K562 (cell line): Measurements from ENCODE around the gene SUPT3H. TPM values are rescaled to one million over a fixed set of nuclear protein-coding genes. Genes with fewer than 3 reads are reported as not detected.

ENCODE experiments used
- ATAC-seq: fragments of 200-7000 bp; cut with Tn5 transposase; 3 replicates; pipeline ENCODE4 v1.9.1; 2020; ENCODE audit warnings: moderate library complexity
- BruUV-seq: library from RNA; stranded (reverse); fragments of 400-500 nt; replicated peaks from 2 replicates; lab custom pipeline; 2021; lab: Mats Ljungman, UMichigan
- CTCF ChIA-PET: fragments of 300-600 bp; formaldehyde crosslinking; extraction: SDS; loops from one replicate; lab custom pipeline; 2021; ENCODE audit warnings: low intra/inter-chr PET ratio; lab: Yijun Ruan, JAX
- POLR2A ChIA-PET: fragments of 300-600, 350-650 bp; sonication (Branson Sonifier 250); formaldehyde crosslinking; extraction: SDS; loops from one replicate; lab custom pipeline; 2021; ENCODE audit warnings: antibody characterized with exemption, inconsistent platforms; lab: Yijun Ruan, JAX
- DNase-seq, 4 experiments: peaks; one replicate each; pipeline versions ENCODE4 v3.0.0 to v3.0.0-alpha.2; 2011 to 2018; ENCODE audit warnings: low spot score in 3 of 4, mixed read lengths in 3 of 4; ENCODE audit errors: extremely low read depth in 1 of 4
- FAIRE-seq: peaks from 2 replicates; lab custom pipeline; 2011; peaks lifted over from hg19 to GRCh38; lab: Jason Lieb, UNC
- H2AFZ ChIP-seq: 2 replicates; pipeline ENCODE4 v1.6.0; 2011; ENCODE audit warnings: low read depth, low read length, control low read depth, inconsistent platforms
- H3K27ac ChIP-seq: fragments of 200-600 bp; 3 replicates; pipeline ENCODE4 v1.8.0; 2011; ENCODE audit warnings: low read depth, mild to moderate bottlenecking, control low read depth, inconsistent platforms, low read length, moderate library complexity, mixed read lengths; ENCODE audit errors: extremely low read depth
- H3K27me3 ChIP-seq, 2 experiments: fragments of 300-600 bp in 1 of 2; 2 replicates in 1 of 2; 3 replicates in 1 of 2; pipeline versions ENCODE4 v1.6.0 to v1.8.0; 2011; ENCODE audit warnings: inconsistent platforms in 2 of 2, low read length in 2 of 2, mild to moderate bottlenecking in 1 of 2, mixed read lengths in 1 of 2, moderate library complexity in 1 of 2; ENCODE audit not compliant: control insufficient read depth in 2 of 2, insufficient read depth in 2 of 2
- H3K36me3 ChIP-seq: fragments of 300-600 bp; 3 replicates; pipeline ENCODE4 v1.8.0; 2011; ENCODE audit warnings: mild to moderate bottlenecking, low read length, inconsistent platforms; ENCODE audit not compliant: control insufficient read depth, insufficient read depth
- H3K4me1 ChIP-seq, 2 experiments: fragments of 200-600 bp in 1 of 2; replicated peaks in 1 of 2; 2 replicates in 1 of 2; 3 replicates in 1 of 2; pipeline versions ENCODE4 v1.5.1 to v1.8.0; 2011; ENCODE audit warnings: inconsistent platforms in 2 of 2, low read length in 2 of 2, mild to moderate bottlenecking in 1 of 2, mixed read lengths in 1 of 2, moderate library complexity in 1 of 2; ENCODE audit not compliant: control insufficient read depth in 2 of 2, insufficient read depth in 2 of 2
- H3K4me2 ChIP-seq: 2 replicates; pipeline ENCODE4 v1.6.1; 2011; ENCODE audit warnings: low read length, control low read depth, inconsistent platforms, mixed read lengths; ENCODE audit not compliant: insufficient read depth
- H3K4me3 ChIP-seq: fragments of 200-600 bp; sonication (generic), shearing (Covaris generic); 2 replicates; pipeline ENCODE4 v1.5.1; 2016; ENCODE audit warnings: control low read depth, inconsistent platforms
- H3K79me2 ChIP-seq: fragments of 200-600 bp; 3 replicates; pipeline ENCODE4 v1.8.0; 2011; ENCODE audit warnings: low read length, inconsistent platforms; ENCODE audit not compliant: control insufficient read depth, insufficient read depth
- H3K9ac ChIP-seq, 2 experiments: 2 replicates each; pipeline versions ENCODE4 v1.6.0 to v1.6.1; 2011; ENCODE audit warnings: low read depth in 2 of 2, low read length in 2 of 2, control low read depth in 1 of 2, inconsistent platforms in 1 of 2, mild to moderate bottlenecking in 1 of 2, mixed read lengths in 1 of 2; ENCODE audit not compliant: insufficient read depth in 1 of 2
- H3K9me1 ChIP-seq: one replicate; pipeline ENCODE4 v1.6.0; 2011; ENCODE audit warnings: inconsistent platforms, mild to moderate bottlenecking, low read length, moderate library complexity; ENCODE audit not compliant: control insufficient read depth, insufficient read depth
- H3K9me3 ChIP-seq: replicated peaks from 2 replicates; pipeline ENCODE4 v1.5.1; 2011; ENCODE audit warnings: low read depth, low read length, inconsistent platforms; ENCODE audit not compliant: control insufficient read depth, insufficient read depth
- H4K20me1 ChIP-seq: replicated peaks from 2 replicates; pipeline ENCODE4 v1.6.1; 2011; ENCODE audit warnings: low read length, inconsistent platforms, mixed read lengths; ENCODE audit not compliant: control insufficient read depth, insufficient read depth
- CBX2 ChIP-seq: fragments of 200-600 bp; sonication (generic); IDR thresholded peaks from one replicate; pipeline ENCODE4 v1.6.1; 2012; ENCODE audit warnings: mild to moderate bottlenecking, low read length, inconsistent platforms; ENCODE audit not compliant: insufficient read depth, poor library complexity, severe bottlenecking
- FOXA1 ChIP-seq: fragments of 450-650 bp; IDR thresholded peaks from 2 replicates; pipeline ENCODE4 v1.6.1; 2016; ENCODE audit warnings: mild to moderate bottlenecking, borderline replicate concordance
- KDM1A ChIP-seq, 2 experiments: fragments of 450-650 bp; IDR thresholded peaks; 2 replicates each; pipeline ENCODE4 v1.6.1; 2016; ENCODE audit warnings: mild to moderate bottlenecking in 2 of 2
- ZNF584 ChIP-seq: fragments of 200-800 bp; sonication (Bioruptor generic); IDR thresholded peaks from 2 replicates; pipeline ENCODE4 v1.6.1; 2016; ENCODE audit warnings: low read depth, mild to moderate bottlenecking, missing genetic modification characterization, missing compliant biosample characterization
- ZNF76 ChIP-seq: fragments of 250-450 bp; sonication (Bioruptor Pico); IDR thresholded peaks from 2 replicates; pipeline ENCODE4 v1.4.0; 2020; ENCODE audit warnings: mild to moderate bottlenecking, moderate library complexity, borderline replicate concordance
- WGBS: fragments of 100-300 bp; shearing (Covaris generic); methylation state at CpG from one replicate; pipeline ENCODE4 v1.1.6; 2016; ENCODE audit warnings: low coverage, mixed read lengths; ENCODE audit not compliant: insufficient coverage; ENCODE audit errors: missing lambda C conversion rate; 5-methylcytosine and 5-hydroxymethylcytosine counted together
- in situ Hi-C: fragments of 300-500 bp; cut with MboI; formaldehyde crosslinking; loops from 4 replicates; pipeline ENCODE4 v1.15.0; 2018; ENCODE audit warnings: inconsistent platforms, mixed read lengths
- intact Hi-C: fragments of 100-400 bp; cut with micrococcal nuclease; formaldehyde crosslinking; loops from 2 replicates; pipeline ENCODE4 v1.14.2; 2022
- polyA plus RNA-seq, 8 experiments: library from polyadenylated mRNA; depleted of rRNA in 4 of 8; stranded (reverse) in 5 of 8; unstranded in 3 of 8; fragments of >200 nt; fragmentation: Nextera tagmentation in 2 of 8; fragmentation: Illumina TruSeq in 1 of 8; extraction: Ambion mirVana in 2 of 8; extraction: Trizol in 1 of 8; gene quantifications; 2 replicates each; pipeline versions ENCODE4 v1.2.1 to v1.2.3, GENCODE V29; 2011 to 2014; ENCODE audit warnings: inconsistent platforms in 1 of 8, missing spikeins in 1 of 8
- total RNA-seq, 7 experiments: library from RNA; depleted of rRNA in 6 of 7; stranded (reverse); fragments of >200 nt in 6 of 7; fragmentation: Illumina TruSeq in 2 of 7; extraction: Trizol in 2 of 7; gene quantifications; 2 replicates each; pipeline versions ENCODE4 v1.2.1 to v1.2.3, GENCODE V29; 2011 to 2021; ENCODE audit warnings: low replicate concordance in 1 of 7

Gene SUPT3H
- total and polyA plus RNA-seq, 9 of the 15 experiments (the other 6 are each of a cell fraction or from before 2014, with no cell fraction given), result 7.2 to 16.3 (median 11.9) TPM

GRCh38 chr6:44980841-44981240 is 396.9 kb downstream of the SUPT3H start:
- in situ Hi-C loops (no loop called here), intact Hi-C loops (no loop called here)
- Histone ChIP-seq H3K9me1 (no peaks in the 10 kb centered on the region), H3K9ac (no peak overlapping the region), H3K9me3 (no peaks in the 10 kb centered on the region), H3K27me3 (no peaks in the 10 kb centered on the region), H3K79me2 (no peaks in the 10 kb centered on the region), H4K20me1 (no peaks in the 10 kb centered on the region), H3K36me3 (no peaks in the 10 kb centered on the region), H3K4me3 (no peak overlapping the region), H3K4me1 (no peaks in the 10 kb centered on the region), H2AFZ (no peak overlapping the region), H3K27ac (no peak overlapping the region), H3K4me2 (no peak overlapping the region)
- 68% methylated on average over 4 of the region's 4 CpGs for WGBS
- TF ChIP-seq CBX2 (no peak), ZNF584 (CRISPR knock-in tag) (no peak), KDM1A (IDR thresholded peaks at IDR 0.05) (no peak), FOXA1 (no peak), ZNF76 (CRISPR knock-in tag) (no peak)
- BruUV-seq, result no TSS peak
- no peak for ATAC-seq
- ChIA-PET POLR2A (no interaction called here), CTCF (no interaction called here)
- FAIRE-seq, result no peak
- DNase-seq, result no peak
